PC-3 (cell line): ENCODE measurements around the gene CAP2.

Source experiments
- CTCF ChIP-seq: fragments of 300-600 bp; sonication (generic); conservative IDR thresholded peaks from 2 replicates; pipeline ENCODE4 v1.5.1; 2017; ENCODE audit warnings: antibody characterized with exemption, low read depth, mild to moderate bottlenecking, low read length
- EZH2phosphoT487 ChIP-seq: fragments of 300-600 bp; sonication (generic); IDR thresholded peaks from 2 replicates; pipeline ENCODE4 v1.6.1; 2018; ENCODE audit warnings: mild to moderate bottlenecking, antibody characterized with exemption, low read length, borderline replicate concordance

DNA sequence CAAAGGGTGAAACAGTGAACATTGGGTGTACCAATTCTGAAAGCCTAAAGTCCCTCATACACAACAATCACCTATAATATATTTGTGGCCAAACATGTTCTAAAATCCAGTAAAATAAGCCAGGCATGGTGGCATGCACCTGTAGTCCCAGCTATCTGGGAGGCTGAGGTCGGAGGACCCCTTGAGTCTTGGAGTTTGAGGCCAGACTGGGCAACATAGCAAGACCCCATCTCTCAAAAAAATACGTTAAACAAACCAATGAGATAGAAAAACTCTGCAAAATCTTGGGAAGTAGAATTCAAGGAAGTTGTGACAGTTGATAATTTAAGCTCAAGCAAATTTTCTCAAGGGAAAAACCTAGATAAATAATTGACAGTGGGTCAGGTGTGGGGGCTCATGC is 92.6 kb downstream of the CAP2 start:
- TF ChIP-seq EZH2phosphoT487: no peak
- no peak for TF ChIP-seq CTCF
